HG02798 (cell line): ENCODE results near the gene SPEM1.
A peak's percentile ranks its signal among the peaks of the same experiment; 100 is the strongest.

ENCODE experiments used
- ATAC-seq: cut with Tn5 transposase; IDR thresholded peaks from one replicate; pipeline ENCODE4 v1.9.1; 2021; ENCODE audit warnings: mild to moderate bottlenecking; ENCODE audit not compliant: unreplicated experiment, poor library complexity

SPEM1 gene

DNA sequence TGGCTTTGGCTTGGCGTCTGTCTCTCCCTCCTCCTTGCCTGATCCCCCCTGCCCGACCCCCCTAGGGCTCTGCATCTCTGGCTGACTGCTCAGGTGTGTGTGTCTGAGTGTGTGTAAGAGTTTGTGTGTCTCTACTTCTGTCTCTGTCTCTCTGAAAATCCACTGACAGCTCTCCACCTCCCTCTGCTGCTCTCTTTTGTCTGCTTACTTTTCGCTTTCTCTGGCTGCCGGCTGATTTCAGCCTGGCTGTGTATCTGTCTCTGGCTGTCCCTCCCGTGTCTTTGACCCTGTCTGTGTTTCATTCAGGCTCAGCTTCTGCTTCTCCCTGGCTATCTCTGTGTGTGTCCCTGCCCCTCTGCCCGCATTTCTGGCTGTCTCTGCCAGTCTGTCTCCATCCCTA lies 3.8 kb upstream of the SPEM1 start:
- no peak for ATAC-seq

DNA sequence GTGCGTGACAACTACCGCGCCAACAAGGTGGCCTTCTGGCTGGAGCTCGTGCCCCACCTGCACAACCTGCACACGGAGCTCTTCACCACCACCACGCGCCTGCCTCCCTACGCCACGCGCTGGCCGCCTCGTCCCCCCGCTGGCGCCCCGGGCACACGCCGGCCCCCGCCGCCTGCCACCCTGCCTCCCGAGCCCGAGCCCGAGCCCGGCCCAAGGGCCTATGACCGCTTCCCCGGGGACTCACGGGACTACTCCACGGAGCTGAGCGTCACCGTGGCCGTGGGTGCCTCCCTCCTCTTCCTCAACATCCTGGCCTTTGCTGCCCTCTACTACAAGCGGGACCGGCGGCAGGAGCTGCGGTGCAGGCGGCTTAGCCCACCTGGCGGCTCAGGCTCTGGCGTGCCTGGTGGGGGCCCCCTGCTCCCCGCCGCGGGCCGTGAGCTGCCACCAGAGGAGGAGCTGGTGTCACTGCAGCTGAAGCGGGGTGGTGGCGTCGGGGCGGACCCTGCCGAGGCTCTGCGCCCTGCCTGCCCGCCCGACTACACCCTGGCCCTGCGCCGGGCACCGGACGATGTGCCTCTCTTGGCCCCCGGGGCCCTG lies 3.0 kb upstream of the SPEM1 start:
- no peak for ATAC-seq

DNA sequence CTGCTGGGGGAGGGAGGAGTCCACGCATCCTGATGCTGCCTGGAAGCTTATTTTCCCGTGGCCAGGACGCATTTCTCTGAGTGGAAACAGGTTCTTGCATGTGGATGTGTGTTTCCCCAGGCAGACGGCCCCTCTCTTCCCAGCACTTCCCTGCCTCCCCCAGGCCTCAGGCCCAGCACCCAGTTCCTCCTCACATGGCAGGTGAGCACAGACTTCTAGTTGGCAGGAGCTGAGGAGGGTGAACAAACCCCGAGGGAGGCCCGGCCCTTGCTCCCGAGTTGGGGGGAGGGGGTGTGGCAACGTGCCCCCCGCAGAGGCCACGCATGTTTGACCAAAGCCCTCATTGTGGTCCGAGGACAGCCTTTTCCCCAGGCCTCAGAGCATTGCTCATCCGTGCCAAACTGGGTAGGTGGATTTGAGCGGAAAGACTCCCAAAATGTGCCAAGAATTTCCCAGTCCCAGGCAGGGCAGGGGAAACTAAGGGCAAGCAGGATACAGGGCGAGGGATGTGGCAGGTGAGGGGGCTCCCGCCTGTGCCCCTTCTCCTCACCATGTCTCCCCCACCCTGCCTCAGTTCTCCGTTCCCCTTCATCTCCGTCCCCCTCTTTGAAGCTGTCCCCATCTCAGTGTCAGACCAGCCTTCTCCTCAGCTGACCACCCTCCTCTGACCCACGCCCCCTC lies 1.5 kb upstream of the SPEM1 start:
- ATAC-seq: no peak

DNA sequence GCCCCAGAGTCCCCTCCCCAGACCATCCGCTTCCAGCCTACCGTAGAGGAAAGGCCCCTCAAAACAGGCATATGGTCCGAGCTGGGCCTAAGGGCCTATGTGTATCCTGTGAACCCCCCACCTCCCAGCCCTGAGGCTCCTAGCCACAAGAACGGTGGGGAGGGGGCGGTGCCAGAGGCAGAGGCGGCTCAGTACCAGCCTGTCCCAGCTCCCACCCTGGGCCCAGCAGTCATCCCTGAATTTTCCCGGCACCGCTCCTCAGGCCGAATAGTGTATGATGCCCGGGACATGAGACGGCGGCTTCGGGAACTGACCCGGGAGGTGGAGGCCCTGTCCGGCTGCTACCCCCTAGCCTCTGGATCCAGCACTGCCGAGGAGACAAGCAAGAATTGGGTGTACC lies 1.1 kb downstream of the SPEM1 start:
- no peak for ATAC-seq

DNA sequence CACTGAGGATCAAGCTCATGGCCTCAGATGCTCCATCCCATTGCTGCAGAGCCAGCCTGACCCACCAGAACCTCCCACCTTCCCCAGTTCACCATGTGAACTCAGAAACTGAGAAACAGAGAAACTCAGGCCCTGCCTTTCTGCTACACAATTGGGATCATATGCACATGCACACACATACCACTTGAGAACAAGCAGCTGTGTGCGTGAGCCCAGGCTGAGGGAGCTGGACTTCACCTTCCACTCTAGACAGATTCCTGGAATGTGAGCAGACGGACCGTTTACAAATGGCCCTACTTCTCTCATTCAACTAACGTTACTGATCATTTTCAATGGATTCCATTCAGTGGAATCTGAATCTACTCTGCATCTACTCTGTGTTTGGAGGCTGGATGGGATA lies 3.6 kb downstream of the SPEM1 start:
- ATAC-seq: no peak

DNA sequence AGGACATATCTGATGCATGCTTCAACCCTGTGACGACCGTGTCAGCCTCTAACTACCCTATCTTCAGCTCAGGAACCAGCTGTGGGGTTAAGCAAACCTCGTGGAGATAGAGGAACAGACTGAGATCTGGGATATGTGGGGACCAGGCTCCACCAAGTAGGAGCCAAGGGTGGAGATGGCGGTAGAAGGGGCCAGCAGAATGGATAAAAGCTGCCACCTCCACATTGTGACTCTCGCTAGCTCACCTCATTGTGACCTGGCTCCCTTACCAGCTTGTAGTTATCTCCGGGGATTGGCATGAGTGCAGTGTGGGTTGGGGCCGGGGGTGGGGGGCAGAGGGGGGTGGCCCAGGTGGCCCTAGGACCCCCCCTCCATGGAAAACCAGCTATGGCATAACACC lies 5.2 kb downstream of the SPEM1 start, which contains the start of gene SPEM2:
Gene SPEM2 (plus strand): TSS at position 301 of the 400 bp plus-strand sequence. CDS start 73 bp downstream, at position 374.
- no peak for ATAC-seq

DNA sequence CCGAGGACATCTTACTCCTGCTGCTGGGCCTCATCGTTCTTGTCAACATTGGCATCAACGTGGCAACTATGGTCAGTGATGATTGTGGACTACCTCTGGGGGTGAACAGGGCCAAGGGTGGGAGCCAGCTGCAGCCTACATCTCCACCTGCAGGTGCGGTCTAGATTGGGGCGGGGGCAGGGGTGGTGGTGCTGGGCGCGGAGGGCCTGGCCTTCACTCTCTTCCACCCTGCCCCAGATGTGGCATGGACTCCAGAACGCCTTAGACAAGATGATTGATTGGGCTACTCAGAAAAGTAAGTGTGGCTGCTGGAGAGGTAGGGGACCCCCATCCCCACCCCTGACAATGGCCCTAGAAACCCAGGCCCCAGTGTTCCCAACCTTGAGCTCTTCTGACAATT lies 5.6 kb downstream of the SPEM1 start:
- ATAC-seq: no peak

DNA sequence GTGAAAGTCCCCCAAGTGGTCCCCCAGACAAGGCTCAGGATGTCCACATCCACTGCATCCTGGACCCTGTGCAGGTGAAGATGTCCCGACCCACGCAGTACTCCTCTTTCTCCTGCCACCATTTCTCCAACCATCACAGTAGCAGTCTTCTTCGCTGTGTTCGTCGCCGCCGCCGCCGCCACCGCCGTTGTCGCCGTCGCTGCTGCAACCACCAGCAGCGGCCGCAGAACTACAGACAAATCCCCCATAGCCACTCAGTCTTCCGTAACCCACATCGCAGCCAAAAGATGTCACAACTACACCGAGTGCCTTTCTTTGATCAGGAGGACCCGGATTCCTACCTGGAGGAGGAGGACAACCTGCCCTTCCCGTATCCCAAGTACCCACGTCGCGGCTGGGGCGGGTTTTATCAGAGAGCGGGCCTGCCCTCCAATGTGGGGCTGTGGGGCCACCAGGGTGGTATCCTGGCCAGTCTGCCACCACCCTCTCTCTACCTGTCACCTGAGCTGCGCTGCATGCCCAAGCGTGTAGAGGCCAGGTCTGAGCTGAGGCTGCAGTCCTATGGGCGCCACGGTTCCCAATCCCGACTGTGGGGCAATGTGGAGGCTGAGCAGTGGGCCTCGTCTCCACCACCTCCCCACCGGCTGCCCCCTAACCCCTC lies 6.2 kb downstream of the SPEM1 start:
- no peak for ATAC-seq

DNA sequence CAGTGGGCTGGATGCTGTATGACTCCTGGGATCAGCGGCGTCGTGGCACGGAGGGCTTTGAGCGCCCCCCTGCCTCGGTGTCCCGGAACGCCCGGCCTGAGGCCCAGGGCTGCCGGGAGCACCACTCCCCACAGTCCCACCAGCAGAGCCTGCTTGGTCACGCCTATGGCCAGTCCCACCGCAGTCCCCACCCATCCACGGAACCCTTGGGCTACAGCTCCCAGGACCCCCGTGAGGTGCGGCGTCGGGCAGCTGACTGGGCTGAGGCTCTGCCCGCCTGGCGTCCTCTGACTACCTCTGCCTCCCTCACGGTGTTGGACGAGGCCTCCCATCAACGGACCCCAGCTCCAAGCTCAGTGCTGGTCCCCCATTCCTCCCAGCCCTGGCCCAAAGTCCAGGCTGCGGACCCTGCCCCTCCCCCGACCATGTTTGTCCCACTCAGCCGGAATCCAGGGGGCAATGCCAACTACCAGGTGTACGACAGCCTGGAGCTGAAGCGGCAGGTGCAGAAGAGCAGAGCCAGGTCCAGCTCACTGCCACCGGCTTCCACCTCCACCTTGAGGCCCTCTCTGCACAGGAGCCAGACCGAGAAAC lies 6.9 kb downstream of the SPEM1 start:
- ATAC-seq: no peak

DNA sequence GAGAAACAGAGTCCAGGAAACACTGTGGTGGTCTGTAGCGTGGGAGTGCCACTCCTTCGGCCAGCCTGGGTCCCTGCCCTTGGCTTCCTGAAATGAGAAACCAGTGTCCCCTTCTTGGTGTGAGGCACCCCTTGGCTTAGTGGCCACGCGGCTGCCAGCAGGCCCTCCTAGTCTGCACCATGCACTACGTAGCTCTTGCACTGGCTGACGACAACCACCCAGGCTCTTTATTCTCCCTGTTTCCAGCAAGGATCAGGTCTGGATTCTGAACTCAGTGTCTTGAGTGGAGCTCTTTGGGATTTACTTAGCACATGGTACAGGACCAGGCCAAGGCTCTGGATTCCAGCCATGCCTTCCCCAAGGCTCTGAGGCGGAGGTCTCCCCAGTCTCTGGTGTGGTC lies 7.4 kb downstream of the SPEM1 start:
- ATAC-seq: no peak

DNA sequence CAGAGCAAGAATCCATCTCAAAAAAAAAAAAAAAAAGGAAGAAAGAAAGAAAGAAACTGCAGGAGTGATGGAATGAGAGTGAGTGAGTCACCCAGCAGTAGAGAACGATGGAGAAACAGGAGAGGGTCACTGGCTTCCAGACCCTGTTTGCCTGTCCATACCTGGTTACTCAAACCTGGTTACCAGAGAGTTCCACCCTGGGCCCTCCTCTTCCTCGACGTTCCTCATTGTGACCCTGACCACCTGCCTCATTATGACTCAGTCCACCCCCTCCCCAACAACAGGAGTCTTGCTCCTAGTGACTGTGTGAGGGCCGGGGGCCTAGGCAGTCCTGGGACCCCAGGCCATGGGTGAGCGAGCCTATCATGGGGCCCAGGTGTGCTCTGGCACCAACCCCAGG lies 8.4 kb downstream of the SPEM1 start, which contains the start of gene SPEM3:
Gene SPEM3 (plus strand): TSS at position 301 of the 400 bp plus-strand sequence. CDS start 46 bp downstream, at position 347.
- ATAC-seq: no peak

DNA sequence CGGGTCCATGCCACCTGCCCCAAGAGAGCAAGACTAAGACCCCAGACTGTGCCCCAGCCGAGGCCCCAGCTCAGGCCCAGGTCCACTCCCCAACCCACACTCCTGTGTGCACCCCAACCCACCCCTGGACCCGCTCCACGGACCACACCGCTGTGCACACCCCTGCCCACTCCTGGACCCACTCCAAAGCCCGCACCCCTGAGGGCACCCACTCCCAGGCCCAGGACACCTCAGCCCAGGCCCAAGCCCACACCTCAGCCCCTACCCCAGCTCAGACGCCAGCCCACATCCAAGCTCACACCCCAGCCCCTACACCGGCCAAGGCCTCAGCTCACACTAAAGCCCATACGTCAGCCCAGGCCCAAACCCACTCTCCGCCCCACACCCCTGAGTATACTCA lies 9.6 kb downstream of the SPEM1 start:
- ATAC-seq: no peak

DNA sequence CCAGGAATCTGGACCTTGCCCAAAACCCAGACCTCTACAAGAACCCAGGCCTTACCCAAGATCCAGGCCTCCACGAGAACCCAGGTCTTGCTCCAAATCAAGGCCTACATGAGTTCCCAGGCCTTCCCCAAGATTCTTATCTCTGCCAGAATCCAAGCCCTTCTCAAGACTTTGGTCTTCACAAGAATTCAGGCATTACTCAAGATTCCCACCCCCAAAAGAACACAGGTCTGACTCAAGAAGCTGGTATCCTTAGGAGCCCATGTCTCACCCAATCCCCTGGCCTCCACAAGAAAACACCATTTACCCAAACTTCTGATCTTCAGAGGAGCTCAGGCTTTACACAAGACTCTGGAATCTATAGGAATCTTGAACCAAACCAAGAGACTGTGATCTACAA lies 11.1 kb downstream of the SPEM1 start:
- ATAC-seq: no peak

DNA sequence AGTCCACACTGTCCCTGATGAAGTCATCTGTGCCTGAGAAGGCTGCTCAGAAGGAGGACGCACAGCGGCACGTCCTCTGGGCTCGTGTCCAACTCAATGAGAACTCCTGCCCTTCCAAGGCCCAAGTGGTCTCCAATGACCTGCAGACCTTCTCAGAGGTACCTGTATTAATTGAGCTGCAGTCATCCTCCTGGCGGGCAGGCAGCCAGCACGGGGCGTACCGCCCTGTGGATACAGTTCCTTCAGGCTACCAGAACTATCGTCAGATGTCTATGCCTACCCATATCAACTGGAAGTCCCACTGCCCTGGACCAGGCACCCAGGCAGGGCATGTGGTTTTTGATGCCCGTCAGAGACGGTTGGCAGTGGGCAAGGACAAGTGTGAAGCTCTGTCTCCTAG lies 12.2 kb downstream of the SPEM1 start:
- no peak for ATAC-seq

DNA sequence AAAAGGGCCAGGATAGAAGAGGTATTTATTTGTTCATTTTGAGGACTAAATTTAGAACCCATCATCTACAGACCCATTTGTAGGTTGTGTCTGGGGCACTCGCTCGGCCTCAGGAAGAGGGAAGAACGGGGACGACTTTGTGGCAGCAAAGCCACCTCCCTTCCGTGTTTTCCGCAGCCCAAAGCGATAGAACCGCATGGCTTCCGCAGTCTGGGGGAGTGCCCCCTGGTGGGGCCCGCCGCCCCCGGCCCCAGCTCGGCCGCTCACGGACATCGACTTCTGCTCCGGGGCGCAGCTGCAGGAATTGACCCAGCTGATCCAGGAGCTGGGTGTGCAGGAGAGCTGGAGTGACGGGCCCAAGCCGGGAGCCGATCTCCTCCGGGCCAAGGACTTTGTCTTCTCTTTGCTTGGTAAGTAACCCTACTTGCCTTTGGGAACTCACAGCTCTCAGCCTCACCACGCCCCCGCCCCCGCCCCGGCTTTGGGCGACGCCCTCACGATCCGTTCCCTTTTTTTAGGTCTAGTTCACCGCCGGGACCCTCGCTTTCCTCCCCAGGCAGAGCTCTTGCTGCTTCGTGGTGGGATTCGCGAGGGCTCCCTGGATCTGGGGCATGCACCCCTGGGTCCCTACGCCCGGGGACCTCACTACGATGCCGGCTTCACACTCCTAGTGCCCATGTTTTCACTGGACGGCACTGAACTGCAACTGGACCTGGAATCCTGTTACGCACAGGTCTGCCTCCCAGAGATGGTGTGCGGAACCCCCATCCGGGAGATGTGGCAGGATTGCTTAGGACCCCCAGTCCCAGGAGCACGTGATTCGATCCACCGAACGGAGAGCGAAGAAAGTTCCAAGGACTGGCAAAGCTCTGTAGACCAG lies 15.8 kb downstream of the SPEM1 start:
- no peak for ATAC-seq

DNA sequence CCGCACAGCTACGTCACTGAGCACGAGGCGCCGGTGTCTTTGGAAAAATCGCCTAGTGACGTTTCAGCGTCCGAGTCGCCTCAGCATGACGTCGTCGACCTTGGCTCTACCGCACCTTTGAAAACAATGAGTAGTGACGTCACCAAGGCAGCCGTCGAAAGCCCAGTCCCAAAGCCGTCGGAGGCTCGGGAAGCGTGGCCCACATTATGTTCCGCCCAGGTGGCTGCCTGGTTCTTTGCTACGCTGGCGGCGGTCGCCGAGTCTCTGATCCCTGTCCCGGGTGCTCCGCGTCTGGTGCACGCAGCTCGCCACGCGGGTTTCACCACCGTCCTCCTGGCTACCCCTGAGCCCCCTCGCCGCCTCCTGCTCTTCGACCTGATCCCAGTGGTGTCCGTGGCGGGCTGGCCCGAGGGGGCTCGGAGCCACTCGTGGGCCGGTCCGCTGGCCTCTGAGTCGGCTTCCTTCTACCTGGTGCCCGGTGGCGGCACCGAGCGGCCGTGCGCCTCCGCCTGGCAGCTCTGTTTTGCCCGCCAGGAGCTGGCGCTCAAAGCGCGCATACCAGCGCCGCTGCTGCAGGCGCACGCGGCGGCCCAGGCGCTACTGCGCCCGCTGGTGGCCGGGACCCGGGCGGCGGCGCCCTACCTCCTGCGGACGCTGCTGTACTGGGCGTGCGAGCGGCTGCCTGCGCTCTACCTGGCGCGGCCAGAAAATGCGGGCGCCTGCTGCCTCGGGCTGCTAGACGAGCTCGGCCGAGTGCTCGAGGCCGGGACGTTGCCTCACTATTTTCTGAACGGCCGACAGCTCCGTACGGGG lies 16.6 kb downstream of the SPEM1 start:
- ATAC-seq: peak; percentile 20

DNA sequence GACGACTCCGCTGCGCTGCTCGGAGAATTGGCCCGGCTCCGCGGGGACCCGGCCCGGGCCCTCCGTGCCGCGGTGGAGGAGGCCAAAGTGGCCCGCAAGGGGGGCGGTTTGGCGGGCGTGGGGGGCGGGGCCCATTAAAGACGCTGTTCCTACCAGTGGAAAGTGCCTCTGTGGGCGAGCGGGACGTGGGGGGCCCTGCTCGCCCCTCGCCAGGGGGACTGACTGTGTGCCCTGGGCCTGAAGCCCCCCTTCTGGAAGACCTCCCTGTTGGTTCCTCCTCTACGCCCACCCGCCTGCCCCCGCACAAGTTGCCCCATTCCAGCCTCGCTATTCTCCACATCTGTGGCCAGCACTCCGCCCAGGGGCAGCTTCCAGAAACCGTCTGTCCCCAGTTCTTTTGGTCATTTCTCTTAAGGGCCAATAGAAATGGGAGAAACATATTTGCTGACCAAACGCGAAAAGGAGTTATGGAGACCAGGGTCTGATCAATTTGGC lies 17.3 kb downstream of the SPEM1 start:
- ATAC-seq: no peak

DNA sequence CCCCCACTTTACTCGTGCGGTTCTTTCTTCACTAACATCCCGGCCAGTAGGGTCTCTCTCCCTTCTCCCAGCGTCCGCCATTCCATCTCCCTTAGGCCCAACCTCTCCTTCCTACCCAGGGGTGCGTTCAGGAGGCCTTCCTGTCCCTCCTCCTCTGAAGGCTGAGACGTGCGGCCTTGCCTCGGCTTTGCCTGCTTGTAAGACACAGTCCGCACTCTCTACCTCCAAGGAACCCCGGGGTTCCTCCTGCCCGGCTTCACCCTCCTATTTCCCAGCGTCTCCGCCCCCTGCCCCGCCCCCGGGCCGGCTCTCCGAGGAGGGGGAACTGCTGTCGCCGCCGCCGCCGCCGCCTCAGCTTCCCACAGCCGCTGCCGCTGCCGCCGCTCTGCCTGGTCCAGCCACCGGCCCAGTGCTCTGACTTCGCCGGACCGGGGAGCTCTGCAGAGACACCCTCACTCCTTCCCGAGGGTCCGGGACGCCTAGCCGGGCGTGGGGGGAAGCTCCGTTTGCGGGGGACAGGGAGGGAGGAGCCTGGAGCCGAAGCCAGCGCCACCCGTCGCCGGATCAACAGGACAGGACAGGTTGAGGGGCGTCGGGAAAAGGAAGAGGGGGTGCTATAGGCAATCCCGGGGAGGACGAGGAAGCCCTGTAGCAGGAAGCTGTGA lies 18.0 kb downstream of the SPEM1 start:
- no peak for ATAC-seq
